GM21447 (cell line): ENCODE data around the gene KLF4.
"Not testable (repeated sequence)": the region's sequence is repeated elsewhere in the genome, so short reads cannot be mapped to it uniquely, and the experiment has no call there.

Experiments
- ATAC-seq: cut with Tn5 transposase; IDR thresholded peaks from one replicate; pipeline ENCODE4 v1.9.1; 2021; ENCODE audit not compliant: unreplicated experiment

The KLF4 gene

GRCh38 chr9:107489687-107490605, at the start of gene KLF4:
Gene KLF4 (minus strand): TSS chr9:107489769. CDS start chr9:107489172, 597 bp downstream.
- peak; percentile 61 for ATAC-seq

GRCh38 chr9:107536462-107536861, 46.9 kb upstream of the KLF4 start:
- ATAC-seq = no peak

GRCh38 chr9:107534510-107535078, 45.0 kb upstream of the KLF4 start:
- ATAC-seq = no peak

DNA sequence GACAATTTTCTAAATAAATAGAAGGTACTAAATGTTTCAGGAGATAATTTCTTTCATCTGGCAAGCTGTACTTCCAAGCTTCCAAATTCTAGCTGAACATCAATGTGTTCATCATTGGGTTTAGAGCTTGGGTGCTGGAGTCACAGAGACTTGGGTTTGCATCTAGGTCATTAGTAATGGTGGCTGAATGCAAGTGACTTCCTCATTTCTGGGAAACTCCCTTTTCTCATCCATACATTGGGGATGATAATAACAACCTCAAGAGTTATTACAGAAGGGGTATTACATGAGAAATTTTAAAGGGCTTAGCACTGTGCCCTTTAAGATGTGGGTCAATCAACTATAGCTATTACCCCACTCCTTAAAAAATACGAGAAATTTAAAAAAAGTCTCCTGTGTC, 41.1 kb upstream of the KLF4 start:
- no peak for ATAC-seq

GRCh38 chr9:107528686-107529085, 39.1 kb upstream of the KLF4 start:
- no peak for ATAC-seq

GRCh38 chr9:107523539-107523938, 34.0 kb upstream of the KLF4 start:
- ATAC-seq = no peak

GRCh38 chr9:107520186-107520585, 30.6 kb upstream of the KLF4 start:
- ATAC-seq = no peak

DNA sequence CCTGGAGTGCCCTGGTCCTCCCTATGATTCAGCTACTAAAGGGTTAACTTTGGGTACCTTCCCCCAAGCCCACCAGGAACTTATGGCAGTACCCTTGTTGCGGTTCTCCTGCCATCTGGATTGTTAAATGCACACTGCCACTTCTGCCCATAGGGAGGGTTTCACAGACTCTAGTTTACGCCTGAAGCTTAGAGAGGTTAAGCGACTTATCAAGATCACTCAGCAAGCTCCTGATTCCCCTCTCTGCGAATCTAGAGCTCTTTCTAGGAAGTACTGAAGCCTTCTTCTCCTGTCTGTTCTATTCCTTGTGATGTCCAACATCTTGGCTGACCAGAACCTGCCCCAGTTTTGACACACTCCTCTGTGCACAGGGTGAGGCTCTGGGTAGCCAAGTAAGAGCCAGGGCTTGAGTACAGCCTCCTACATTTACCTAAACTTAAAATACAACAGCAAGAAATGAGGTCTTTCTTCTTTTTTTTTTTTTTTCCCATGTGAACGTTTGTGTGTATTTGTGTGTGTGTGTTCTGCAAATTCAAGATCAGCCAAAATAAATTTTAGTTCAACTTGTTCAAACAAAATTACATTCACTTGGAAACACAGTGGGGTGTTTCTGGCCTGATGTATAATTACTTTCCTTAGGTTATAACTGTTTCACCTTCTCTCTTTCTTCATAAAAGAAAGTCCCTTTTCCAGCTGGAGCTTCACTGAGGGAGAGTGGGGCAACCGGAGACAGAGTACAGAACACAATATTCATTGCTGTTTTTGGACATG, 28.7 kb upstream of the KLF4 start:
- no peak for ATAC-seq

- no peak for ATAC-seq
These were observed 24.0 kb upstream of the KLF4 start for GRCh38 chr9:107513464-107514100.

GRCh38 chr9:107504585-107505455, 15.3 kb upstream of the KLF4 start:
- no peak for ATAC-seq

- ATAC-seq = no peak
These were observed 12.9 kb upstream of the KLF4 start for GRCh38 chr9:107502464-107502863.

DNA sequence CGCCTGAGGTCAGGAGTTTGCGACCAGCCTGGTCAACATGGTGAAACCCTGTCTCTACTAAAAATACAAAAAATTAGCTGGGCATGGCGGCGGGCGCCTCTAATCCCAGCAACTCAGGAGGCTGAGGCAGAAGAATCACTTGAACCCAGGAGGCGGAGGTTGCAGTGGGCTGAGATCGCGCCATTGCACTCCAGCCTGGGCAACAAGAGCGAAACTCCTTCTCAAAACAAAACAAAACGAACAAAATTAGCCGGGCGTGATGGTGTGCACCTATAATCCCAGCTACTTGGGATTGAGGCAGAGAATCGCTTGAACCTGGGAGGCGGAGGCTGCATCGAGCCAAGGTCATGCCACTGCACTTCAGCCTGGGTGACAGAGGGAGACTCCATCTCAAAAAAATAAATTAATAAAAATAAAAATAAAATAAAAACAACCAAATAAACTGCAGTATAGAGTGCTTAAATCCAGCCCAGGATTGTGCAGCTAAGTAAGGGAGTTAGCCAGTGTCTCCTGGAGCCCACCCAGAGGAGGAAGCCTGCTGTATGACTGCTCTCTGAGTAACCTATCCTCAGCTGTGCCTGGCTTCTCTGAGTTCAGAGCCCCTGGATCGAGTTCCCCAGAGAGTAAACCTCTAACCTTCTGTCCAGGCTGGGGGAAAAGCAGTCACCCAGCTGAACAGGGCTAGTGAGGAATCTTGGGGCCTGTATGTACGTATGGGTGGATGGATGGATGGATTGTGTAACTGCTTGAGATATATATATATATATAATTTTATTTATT, 11.0 kb upstream of the KLF4 start:
- ATAC-seq = not testable (repeated sequence)

- no peak for ATAC-seq
These were observed 7.4 kb upstream of the KLF4 start for GRCh38 chr9:107496976-107497375.

DNA sequence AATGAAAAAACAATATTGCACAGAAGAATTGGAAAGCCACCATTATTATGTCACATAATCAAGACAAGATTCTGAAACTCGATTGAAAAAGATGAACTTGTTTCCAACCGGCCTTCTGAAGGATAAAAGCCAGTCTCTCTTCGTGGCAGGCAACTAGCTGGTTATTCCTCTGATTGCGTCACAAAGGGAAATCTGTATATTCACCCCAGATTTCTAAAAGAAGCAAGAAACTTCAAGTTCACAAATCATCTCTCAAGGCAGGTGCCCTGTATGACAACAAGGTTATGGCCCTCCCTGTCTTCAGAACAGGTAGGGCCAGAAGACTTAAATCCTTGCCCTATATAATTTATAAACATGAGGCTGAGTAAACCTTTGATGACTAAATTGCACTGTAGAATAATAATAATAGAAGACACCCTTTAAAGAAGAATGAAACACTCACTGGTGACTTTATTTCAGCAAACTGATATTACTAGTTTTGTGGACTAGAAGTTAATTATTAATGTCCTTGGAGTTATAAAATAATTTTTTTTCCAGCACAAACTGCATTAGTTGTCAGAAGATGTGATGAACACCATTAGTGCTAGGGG, 2.9 kb upstream of the KLF4 start:
- ATAC-seq = no peak

DNA sequence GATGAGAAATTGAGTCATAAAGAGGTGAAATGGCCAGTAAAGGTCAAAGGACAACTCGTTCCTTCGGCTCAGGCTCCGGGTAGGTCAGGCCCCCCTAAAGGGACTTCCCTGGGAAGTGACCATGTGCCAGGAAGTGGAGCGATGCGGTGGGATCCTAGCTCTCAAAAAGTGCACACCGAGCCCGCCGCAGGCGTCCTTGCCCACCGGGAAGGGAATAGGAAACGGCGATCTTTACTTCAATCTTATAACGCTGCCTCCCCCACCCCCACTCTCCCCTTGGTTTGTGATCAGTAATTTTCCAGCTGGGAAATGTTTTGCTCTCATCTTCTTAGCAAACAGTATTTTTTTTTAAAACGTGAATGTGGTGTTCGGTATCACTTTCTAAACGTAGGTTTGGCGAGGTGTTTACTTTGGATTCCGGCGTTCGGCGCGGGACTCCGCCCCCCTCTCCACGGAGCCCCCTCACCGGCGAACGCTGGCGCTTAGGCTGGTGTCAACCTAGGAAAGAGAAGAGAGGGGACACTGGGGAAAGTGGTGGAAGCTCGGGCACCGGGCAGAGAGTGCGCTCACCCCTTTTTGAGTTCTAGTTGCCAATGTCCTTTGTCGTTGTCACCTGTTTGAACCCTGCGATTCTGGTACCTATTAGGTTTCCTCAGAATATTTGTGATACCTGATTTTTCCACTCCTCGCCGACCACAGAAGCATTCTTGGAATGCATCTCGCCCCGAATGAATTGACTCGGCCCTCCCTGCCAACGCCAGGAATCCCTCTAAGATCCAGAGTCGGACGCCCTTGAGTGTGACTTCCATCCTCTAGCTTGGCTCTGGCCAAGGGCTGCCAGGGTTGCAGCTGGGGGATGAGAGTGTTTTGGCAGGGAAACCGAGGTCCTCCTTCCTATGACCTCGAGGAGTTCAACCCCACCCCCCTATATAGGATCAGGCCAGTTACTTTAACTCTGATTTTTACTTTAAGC, 1.8 kb upstream of the KLF4 start:
- ATAC-seq = no peak

DNA sequence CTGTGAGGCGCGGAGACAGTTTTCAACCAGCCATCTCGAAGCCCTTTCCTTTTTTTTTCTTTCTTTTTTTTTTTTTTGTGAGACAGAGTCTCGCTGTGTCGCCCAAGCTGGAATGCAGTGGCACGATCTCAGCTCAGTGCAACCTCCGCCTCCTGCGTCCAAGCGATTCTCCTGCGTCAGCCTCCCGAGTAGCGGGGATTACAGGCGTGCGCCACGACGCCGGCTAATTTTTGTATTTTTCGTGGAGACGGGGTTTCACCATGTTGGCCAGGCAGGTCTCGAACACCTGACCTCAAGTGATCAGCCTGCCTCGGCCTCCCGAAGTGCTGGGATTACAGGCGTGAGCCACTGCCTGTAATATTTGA, 1.0 kb upstream of the KLF4 start:
- not testable (repeated sequence) for ATAC-seq

GRCh38 chr9:107489144-107489673, 360 bp downstream of the KLF4 start:
- ATAC-seq = peak; percentile 25
